ENCODE results near the gene KIFC3. TPM values are rescaled to one million over a fixed set of nuclear protein-coding genes. Genes with fewer than 3 reads are reported as not detected.

Gene KIFC3
- total RNA-seq, 4 donors from 2014 or later = 50.9 to 87.0 (median 60.2) TPM

GRCh38 chr16:57769541-57770145, 32.6 kb downstream of the KIFC3 start:
- H3K27ac ChIP-seq = no peak overlapping the region
- H3K4me3 ChIP-seq = no peak overlapping the region
- H3K9me3 ChIP-seq = no peaks in the 10 kb centered on the region
- TF ChIP-seq, protein P1, sequence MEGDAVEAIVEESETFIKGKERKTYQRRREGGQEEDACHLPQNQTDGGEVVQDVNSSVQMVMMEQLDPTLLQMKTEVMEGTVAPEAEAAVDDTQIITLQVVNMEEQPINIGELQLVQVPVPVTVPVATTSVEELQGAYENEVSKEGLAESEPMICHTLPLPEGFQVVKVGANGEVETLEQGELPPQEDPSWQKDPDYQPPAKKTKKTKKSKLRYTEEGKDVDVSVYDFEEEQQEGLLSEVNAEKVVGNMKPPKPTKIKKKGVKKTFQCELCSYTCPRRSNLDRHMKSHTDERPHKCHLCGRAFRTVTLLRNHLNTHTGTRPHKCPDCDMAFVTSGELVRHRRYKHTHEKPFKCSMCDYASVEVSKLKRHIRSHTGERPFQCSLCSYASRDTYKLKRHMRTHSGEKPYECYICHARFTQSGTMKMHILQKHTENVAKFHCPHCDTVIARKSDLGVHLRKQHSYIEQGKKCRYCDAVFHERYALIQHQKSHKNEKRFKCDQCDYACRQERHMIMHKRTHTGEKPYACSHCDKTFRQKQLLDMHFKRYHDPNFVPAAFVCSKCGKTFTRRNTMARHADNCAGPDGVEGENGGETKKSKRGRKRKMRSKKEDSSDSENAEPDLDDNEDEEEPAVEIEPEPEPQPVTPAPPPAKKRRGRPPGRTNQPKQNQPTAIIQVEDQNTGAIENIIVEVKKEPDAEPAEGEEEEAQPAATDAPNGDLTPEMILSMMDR (IDR thresholded peaks at IDR 0.05) = no peak
- no peak for DNase-seq (ENCODE audit: low spot score in 2 of 2)
- WGBS, 2 donors = 91 to 94% methylated on average over 19 to 22 of the region's 22 CpGs
- no peaks in the 10 kb centered on the region for H3K27me3 ChIP-seq
- H3K36me3 ChIP-seq = peaks cover 0 to 77% (median 0%) of the 10 kb centered on the region in 3 donors
- H3K4me1 ChIP-seq = peaks cover 0 to 2% (median 0%) of the 10 kb centered on the region in 4 donors

GRCh38 chr16:57766714-57767348, 35.5 kb downstream of the KIFC3 start:
- H3K4me3 ChIP-seq = no peak overlapping the region
- H3K9me3 ChIP-seq = no peaks in the 10 kb centered on the region
- H3K27me3 ChIP-seq = no peaks in the 10 kb centered on the region
- no peak overlapping the region for H3K27ac ChIP-seq
- H3K36me3 ChIP-seq = peaks cover 0 to 97% (median 0%) of the 10 kb centered on the region in 3 donors
- 95 to 97% methylated on average over 15 of the region's 15 CpGs for WGBS, 2 donors
- DNase-seq (ENCODE audit: low spot score in 2 of 2) = no peak
- peaks cover 0 to 7% (median 0%) of the 10 kb centered on the region in 4 donors for H3K4me1 ChIP-seq
- TF ChIP-seq, protein P1 (IDR thresholded peaks at IDR 0.05) = no peak
- no peak for TF ChIP-seq EP300 (IDR thresholded peaks at IDR 0.05)
- no peak for TF ChIP-seq POLR2A (IDR thresholded peaks at IDR 0.05)

- WGBS, 2 donors = 90 to 91% methylated on average over 17 of the region's 17 CpGs
These were observed 37.0 kb downstream of the KIFC3 start for GRCh38 chr16:57765160-57765728.

GRCh38 chr16:57764341-57765159, 37.7 kb downstream of the KIFC3 start:
- Histone ChIP-seq H3K27me3 (no peaks in the 10 kb centered on the region), H3K27ac (peak overlapping the region in 2 of 4 donors; percentile 61 to 73), H3K4me3 (no peak overlapping the region), H3K4me1 (peaks cover 0 to 7% (median 0%) of the 10 kb centered on the region in 4 donors), H3K9me3 (no peaks in the 10 kb centered on the region), H3K36me3 (peaks cover 0 to 97% (median 0%) of the 10 kb centered on the region in 3 donors)
- 24 to 66% methylated on average over 6 of the region's 6 CpGs for WGBS, 2 donors
- TF ChIP-seq POLR2A (IDR thresholded peaks at IDR 0.05) = no peak
- no peak for TF ChIP-seq EP300 (IDR thresholded peaks at IDR 0.05)
- TF ChIP-seq, protein P1 (IDR thresholded peaks at IDR 0.05) = no peak
- no peak for DNase-seq (ENCODE audit: low spot score in 2 of 2)

More at GRCh38 chr16:57765160-57765728, 37.0 kb downstream of the KIFC3 start:
- Histone ChIP-seq H3K4me1 (peaks cover 0 to 7% (median 0%) of the 10 kb centered on the region in 4 donors), H3K9me3 (no peaks in the 10 kb centered on the region), H3K27me3 (no peaks in the 10 kb centered on the region), H3K36me3 (peaks cover 0 to 97% (median 0%) of the 10 kb centered on the region in 3 donors), H3K27ac (peak overlapping the region in 2 of 4 donors; percentile 61 to 73), H3K4me3 (no peak overlapping the region)
- no peak for DNase-seq (ENCODE audit: low spot score in 2 of 2)
- TF ChIP-seq EP300 (IDR thresholded peaks at IDR 0.05) (no peak), POLR2A (IDR thresholded peaks at IDR 0.05) (no peak)
- TF ChIP-seq, protein P1 (IDR thresholded peaks at IDR 0.05) = no peak
